ENCODE results near the gene RPL37A.
A peak's percentile ranks its signal among the peaks of the same experiment; 100 is the strongest.

Gene RPL37A

GRCh38 chr2:216490061-216490460 lies 8.6 kb upstream of the RPL37A start:
- no peak overlapping the region for H3K27ac ChIP-seq (ENCODE audit: low read depth, low read length, severe bottlenecking)
- WGBS, 2 experiments (ENCODE audit: insufficient coverage in 2 of 2) = no CpG with 5 or more reads among the region's 1 CpG
- H3K4me1 ChIP-seq (ENCODE audit: control insufficient read depth, insufficient read depth, low read length, poor library complexity, severe bottlenecking) = peaks cover 30% of the 10 kb centered on the region
- no peaks in the 10 kb centered on the region for H3K9me3 ChIP-seq (ENCODE audit: control insufficient read depth, low read length)
- no peaks in the 10 kb centered on the region for H3K36me3 ChIP-seq (ENCODE audit: control insufficient read depth, insufficient read depth, low read length)
- H3K4me3 ChIP-seq (ENCODE audit: extremely low read depth, insufficient read depth, low read length, poor library complexity, severe bottlenecking) = no peak overlapping the region

DNA sequence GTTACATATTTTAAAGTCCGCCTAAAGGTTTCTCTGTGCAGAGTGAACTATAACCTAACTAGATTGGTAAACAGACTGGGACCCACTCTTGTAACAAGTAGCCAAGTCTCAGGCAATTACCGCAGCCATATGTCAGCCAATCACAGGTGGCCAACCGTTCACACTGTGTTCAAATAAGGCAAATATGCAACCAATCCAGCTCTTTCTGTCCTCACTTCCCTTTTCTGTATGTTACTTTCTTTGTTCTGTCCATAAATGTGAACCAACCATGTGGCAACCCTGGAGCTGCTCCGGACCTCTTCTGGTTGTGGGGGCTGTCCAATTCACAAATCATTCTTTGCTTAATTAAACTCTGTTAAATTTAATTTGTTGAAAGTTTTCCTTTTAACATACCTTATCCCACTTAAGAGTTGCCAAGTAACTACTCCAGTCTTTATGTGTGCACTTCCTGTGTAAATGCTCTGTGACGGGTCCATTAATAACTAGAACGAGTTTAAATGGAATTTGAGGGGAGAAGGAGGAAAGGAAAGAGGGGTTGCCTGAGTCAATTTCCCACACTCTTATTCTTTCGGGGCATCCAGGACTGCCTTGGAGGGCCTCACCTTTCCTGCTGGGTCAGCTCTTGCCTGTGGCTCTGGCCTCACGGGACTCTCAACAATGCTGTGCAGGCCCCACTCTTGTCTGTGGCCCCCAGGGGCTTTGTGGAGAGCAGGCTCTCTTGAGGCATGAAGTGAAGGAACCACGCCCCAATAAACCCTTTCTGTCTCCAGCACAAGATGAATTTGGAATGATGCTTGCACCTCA lies 6.6 kb upstream of the RPL37A start:
- H3K9me3 ChIP-seq (ENCODE audit: control insufficient read depth, low read length) = no peaks in the 10 kb centered on the region
- H3K4me1 ChIP-seq (ENCODE audit: control insufficient read depth, insufficient read depth, low read length, poor library complexity, severe bottlenecking) = peaks cover 42% of the 10 kb centered on the region
- H3K27ac ChIP-seq (ENCODE audit: low read depth, low read length, severe bottlenecking) = peak overlapping the region; percentile 3
- no peaks in the 10 kb centered on the region for H3K36me3 ChIP-seq (ENCODE audit: control insufficient read depth, insufficient read depth, low read length)
- 88 to 95% methylated on average over 5 to 6 of the region's 9 CpGs for WGBS, 2 experiments (ENCODE audit: insufficient coverage in 2 of 2)
- H3K4me3 ChIP-seq (ENCODE audit: extremely low read depth, insufficient read depth, low read length, poor library complexity, severe bottlenecking) = no peak overlapping the region

GRCh38 chr2:216492597-216493333 lies 5.9 kb upstream of the RPL37A start:
- H3K4me1 ChIP-seq (ENCODE audit: control insufficient read depth, insufficient read depth, low read length, poor library complexity, severe bottlenecking) = peaks cover 42% of the 10 kb centered on the region
- H3K27ac ChIP-seq (ENCODE audit: low read depth, low read length, severe bottlenecking) = no peak overlapping the region
- no peaks in the 10 kb centered on the region for H3K36me3 ChIP-seq (ENCODE audit: control insufficient read depth, insufficient read depth, low read length)
- no peak overlapping the region for H3K4me3 ChIP-seq (ENCODE audit: extremely low read depth, insufficient read depth, low read length, poor library complexity, severe bottlenecking)
- H3K9me3 ChIP-seq (ENCODE audit: control insufficient read depth, low read length) = no peaks in the 10 kb centered on the region
- WGBS, 2 experiments (ENCODE audit: insufficient coverage in 2 of 2) = 80 to 89% methylated on average over 1 to 4 of the region's 6 CpGs

GRCh38 chr2:216493334-216493685 lies 5.3 kb upstream of the RPL37A start:
- Histone ChIP-seq H3K27ac (ENCODE audit: low read depth, low read length, severe bottlenecking) (no peak overlapping the region), H3K4me3 (ENCODE audit: extremely low read depth, insufficient read depth, low read length, poor library complexity, severe bottlenecking) (no peak overlapping the region), H3K36me3 (ENCODE audit: control insufficient read depth, insufficient read depth, low read length) (no peaks in the 10 kb centered on the region), H3K4me1 (ENCODE audit: control insufficient read depth, insufficient read depth, low read length, poor library complexity, severe bottlenecking) (peaks cover 42% of the 10 kb centered on the region), H3K9me3 (ENCODE audit: control insufficient read depth, low read length) (no peaks in the 10 kb centered on the region)
- WGBS, 2 experiments (ENCODE audit: insufficient coverage in 2 of 2) = 100% methylated on average over 1 of the region's 1 CpG

- H3K4me1 ChIP-seq (ENCODE audit: control insufficient read depth, insufficient read depth, low read length, poor library complexity, severe bottlenecking) = peaks cover 40% of the 10 kb centered on the region
- no peaks in the 10 kb centered on the region for H3K9me3 ChIP-seq (ENCODE audit: control insufficient read depth, low read length)
- H3K4me3 ChIP-seq (ENCODE audit: extremely low read depth, insufficient read depth, low read length, poor library complexity, severe bottlenecking) = no peak overlapping the region
- peak overlapping the region; percentile 8 for H3K27ac ChIP-seq (ENCODE audit: low read depth, low read length, severe bottlenecking)
- 90 to 100% methylated on average over 1 of the region's 2 CpGs for WGBS, 2 experiments (ENCODE audit: insufficient coverage in 2 of 2)
- peaks cover 17% of the 10 kb centered on the region for H3K36me3 ChIP-seq (ENCODE audit: control insufficient read depth, insufficient read depth, low read length)
These were observed 3.0 kb upstream of the RPL37A start for GRCh38 chr2:216495656-216496055.

DNA sequence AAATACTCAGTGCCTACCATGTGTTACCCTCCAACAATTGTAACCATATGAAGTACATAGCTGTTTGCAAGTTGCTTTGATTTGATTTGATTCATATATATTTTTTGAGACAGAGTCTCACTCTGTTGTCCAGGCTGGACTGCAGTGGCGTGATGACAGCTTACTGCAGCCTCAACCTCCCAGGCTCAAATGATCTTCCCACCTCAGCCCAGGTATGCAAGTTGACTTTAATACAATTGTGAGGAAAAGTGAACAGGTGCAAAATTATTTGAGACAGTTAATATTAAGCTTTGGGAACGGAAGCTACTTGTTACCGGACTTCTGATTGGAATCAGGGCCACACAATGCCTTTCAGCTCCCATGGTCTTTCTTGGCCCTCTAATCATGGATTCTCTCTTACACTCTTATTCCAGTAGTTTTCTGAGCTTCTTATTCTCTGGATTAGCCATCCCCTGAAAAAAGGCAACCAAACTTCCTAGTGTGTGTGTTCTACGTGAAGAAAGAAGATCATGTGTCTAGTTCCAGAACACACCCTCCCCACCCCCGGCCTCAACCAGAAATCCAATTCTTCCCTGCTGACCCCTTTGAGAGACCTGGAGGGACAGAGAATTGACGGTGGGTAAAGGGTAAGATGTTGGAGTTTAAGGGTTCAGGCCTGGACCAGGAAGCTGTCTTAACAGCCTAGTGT lies 1.1 kb upstream of the RPL37A start:
- WGBS, 2 experiments (ENCODE audit: insufficient coverage in 2 of 2) = 89 to 95% methylated on average over 2 to 3 of the region's 6 CpGs
- Histone ChIP-seq H3K27ac (ENCODE audit: low read depth, low read length, severe bottlenecking) (no peak overlapping the region), H3K4me3 (ENCODE audit: extremely low read depth, insufficient read depth, low read length, poor library complexity, severe bottlenecking) (peak overlapping the region; percentile 96), H3K36me3 (ENCODE audit: control insufficient read depth, insufficient read depth, low read length) (peaks cover 35% of the 10 kb centered on the region), H3K9me3 (ENCODE audit: control insufficient read depth, low read length) (no peaks in the 10 kb centered on the region), H3K4me1 (ENCODE audit: control insufficient read depth, insufficient read depth, low read length, poor library complexity, severe bottlenecking) (peaks cover 42% of the 10 kb centered on the region)

GRCh38 chr2:216498070-216498378 lies 620 bp upstream of the RPL37A start:
- no peak overlapping the region for H3K27ac ChIP-seq (ENCODE audit: low read depth, low read length, severe bottlenecking)
- WGBS, 2 experiments (ENCODE audit: insufficient coverage in 2 of 2) = 72 to 78% methylated on average over 5 to 6 of the region's 6 CpGs
- no peaks in the 10 kb centered on the region for H3K9me3 ChIP-seq (ENCODE audit: control insufficient read depth, low read length)
- H3K4me3 ChIP-seq (ENCODE audit: extremely low read depth, insufficient read depth, low read length, poor library complexity, severe bottlenecking) = peak overlapping the region; percentile 96
- peaks cover 38% of the 10 kb centered on the region for H3K4me1 ChIP-seq (ENCODE audit: control insufficient read depth, insufficient read depth, low read length, poor library complexity, severe bottlenecking)
- H3K36me3 ChIP-seq (ENCODE audit: control insufficient read depth, insufficient read depth, low read length) = peaks cover 40% of the 10 kb centered on the region

DNA sequence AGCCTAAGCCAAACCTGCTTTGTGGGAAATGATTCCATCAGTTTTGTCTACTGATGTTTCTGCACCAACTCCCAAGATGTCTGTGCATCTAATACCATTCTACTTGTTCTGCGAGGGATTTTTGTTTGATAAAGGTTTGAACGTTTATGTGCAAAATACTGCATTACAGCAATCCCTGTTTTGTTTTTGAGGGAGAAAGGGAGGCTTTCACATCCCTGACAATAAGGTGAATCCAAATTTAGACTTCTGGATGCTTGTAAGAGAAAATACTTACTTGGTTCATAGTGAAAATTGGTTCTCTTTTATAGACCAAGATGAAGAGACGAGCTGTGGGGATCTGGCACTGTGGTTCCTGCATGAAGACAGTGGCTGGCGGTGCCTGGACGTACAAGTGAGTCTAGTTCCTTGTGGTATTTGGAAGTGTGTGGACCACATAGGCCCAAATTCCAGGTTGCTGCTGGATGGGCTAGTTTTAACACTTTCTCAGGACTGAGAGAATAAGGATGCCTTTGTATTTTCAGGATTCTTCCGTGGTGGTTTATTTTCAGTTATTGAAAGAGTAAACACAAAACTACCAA lies 1.1 kb downstream of the RPL37A start:
- Histone ChIP-seq H3K27ac (ENCODE audit: low read depth, low read length, severe bottlenecking) (peak overlapping the region; percentile 12), H3K36me3 (ENCODE audit: control insufficient read depth, insufficient read depth, low read length) (peaks cover 57% of the 10 kb centered on the region), H3K4me1 (ENCODE audit: control insufficient read depth, insufficient read depth, low read length, poor library complexity, severe bottlenecking) (peaks cover 32% of the 10 kb centered on the region), H3K9me3 (ENCODE audit: control insufficient read depth, low read length) (no peaks in the 10 kb centered on the region), H3K4me3 (ENCODE audit: extremely low read depth, insufficient read depth, low read length, poor library complexity, severe bottlenecking) (peak overlapping the region; percentile 96)
- 14 to 47% methylated on average over 1 to 3 of the region's 6 CpGs for WGBS, 2 experiments (ENCODE audit: insufficient coverage in 2 of 2)

DNA sequence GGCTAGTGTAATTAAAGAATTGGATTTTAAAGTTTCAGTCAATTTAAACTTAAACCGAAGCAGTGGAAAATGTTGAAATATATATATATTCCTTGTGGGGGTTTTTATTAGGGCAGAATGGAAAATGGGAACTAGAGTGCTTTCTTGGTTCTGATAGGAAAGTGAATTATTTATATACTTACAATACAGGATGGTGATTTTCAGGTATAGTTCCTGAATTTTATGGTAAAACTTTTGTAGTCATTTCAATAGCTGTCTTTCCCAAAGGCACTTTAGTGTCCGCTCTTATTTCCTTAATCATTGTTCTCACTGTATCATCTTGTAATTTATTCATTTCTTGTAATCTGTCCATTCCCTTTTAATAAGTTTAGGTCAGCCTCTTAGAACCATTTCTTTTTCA lies 1.9 kb downstream of the RPL37A start:
- Histone ChIP-seq H3K4me3 (ENCODE audit: extremely low read depth, insufficient read depth, low read length, poor library complexity, severe bottlenecking) (peak overlapping the region; percentile 96), H3K9me3 (ENCODE audit: control insufficient read depth, low read length) (no peaks in the 10 kb centered on the region), H3K4me1 (ENCODE audit: control insufficient read depth, insufficient read depth, low read length, poor library complexity, severe bottlenecking) (peaks cover 23% of the 10 kb centered on the region), H3K27ac (ENCODE audit: low read depth, low read length, severe bottlenecking) (peak overlapping the region; percentile 10), H3K36me3 (ENCODE audit: control insufficient read depth, insufficient read depth, low read length) (peaks cover 66% of the 10 kb centered on the region)
- 80% methylated on average over 1 of the region's 2 CpGs; no CpG with 5 or more reads in 1 of the 2 experiments for WGBS, 2 experiments (ENCODE audit: insufficient coverage in 2 of 2)

- 99 to 100% methylated on average over 6 to 7 of the region's 8 CpGs for WGBS, 2 experiments (ENCODE audit: insufficient coverage in 2 of 2)
These were observed 3.2 kb downstream of the RPL37A start for GRCh38 chr2:216501854-216502253.

More at GRCh38 chr2:216501854-216502253, 3.2 kb downstream of the RPL37A start:
- peaks cover 78% of the 10 kb centered on the region for H3K36me3 ChIP-seq (ENCODE audit: control insufficient read depth, insufficient read depth, low read length)
- H3K9me3 ChIP-seq (ENCODE audit: control insufficient read depth, low read length) = no peaks in the 10 kb centered on the region
- H3K27ac ChIP-seq (ENCODE audit: low read depth, low read length, severe bottlenecking) = no peak overlapping the region
- H3K4me3 ChIP-seq (ENCODE audit: extremely low read depth, insufficient read depth, low read length, poor library complexity, severe bottlenecking) = no peak overlapping the region
- peaks cover 16% of the 10 kb centered on the region for H3K4me1 ChIP-seq (ENCODE audit: control insufficient read depth, insufficient read depth, low read length, poor library complexity, severe bottlenecking)
